ENCODE results near the gene H2AZ1. TPM values are rescaled to one million over a fixed set of nuclear protein-coding genes. Genes with fewer than 3 reads are reported as not detected.

The H2AZ1 gene
- total RNA-seq (2022; extraction: Qiagen RNA extraction) = 638 to 719 TPM (median 663 TPM) in 5 replicates

DNA sequence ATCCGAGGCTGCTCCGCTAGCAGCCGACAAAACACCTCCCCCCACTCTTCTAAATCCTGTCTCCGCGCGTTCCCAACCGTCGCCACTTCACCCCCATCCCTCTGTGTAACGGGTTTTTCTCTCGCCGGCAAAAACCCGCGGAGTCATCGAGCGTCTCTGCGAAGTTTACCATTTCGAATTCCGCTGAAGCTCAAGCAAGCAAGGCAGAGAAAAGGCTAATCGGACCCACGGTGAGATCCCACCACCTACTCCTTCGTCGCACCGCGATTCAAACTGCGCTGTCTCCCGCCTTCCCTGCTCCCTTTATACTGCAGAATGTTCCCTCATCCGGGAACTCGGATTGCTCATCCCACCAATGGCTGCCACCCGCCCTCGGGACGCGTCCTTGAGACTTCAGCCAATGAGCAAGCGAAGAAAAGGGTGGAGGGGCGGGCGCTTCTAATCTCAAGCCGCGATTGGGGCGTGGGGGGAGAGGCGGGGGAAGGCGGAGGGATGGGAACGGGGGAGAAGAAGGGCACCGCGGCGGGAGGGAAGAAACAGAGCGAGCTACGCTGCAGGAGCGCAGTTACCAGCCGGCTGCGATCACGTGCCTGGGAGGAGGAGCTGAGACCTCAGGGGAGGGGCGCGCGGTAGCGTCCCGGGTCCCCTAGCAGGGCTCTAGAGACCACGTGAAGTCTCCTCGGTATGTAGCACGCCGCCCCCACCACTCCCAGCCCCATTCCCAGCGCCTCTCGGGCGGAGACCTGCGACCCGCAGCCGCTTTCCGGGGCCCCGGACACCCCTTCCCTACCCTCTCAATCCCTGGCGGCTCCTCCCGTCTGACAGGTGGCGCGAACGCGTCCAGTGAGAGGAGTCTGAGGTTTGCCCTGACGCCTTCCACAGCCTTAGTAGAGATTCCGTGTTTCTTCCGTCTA is at the start of gene H2AZ1:
Gene H2AZ1 (minus strand): TSS at position 277 of the 914 bp plus-strand sequence. CDS start 105 bp downstream, at position 172.

DNA sequence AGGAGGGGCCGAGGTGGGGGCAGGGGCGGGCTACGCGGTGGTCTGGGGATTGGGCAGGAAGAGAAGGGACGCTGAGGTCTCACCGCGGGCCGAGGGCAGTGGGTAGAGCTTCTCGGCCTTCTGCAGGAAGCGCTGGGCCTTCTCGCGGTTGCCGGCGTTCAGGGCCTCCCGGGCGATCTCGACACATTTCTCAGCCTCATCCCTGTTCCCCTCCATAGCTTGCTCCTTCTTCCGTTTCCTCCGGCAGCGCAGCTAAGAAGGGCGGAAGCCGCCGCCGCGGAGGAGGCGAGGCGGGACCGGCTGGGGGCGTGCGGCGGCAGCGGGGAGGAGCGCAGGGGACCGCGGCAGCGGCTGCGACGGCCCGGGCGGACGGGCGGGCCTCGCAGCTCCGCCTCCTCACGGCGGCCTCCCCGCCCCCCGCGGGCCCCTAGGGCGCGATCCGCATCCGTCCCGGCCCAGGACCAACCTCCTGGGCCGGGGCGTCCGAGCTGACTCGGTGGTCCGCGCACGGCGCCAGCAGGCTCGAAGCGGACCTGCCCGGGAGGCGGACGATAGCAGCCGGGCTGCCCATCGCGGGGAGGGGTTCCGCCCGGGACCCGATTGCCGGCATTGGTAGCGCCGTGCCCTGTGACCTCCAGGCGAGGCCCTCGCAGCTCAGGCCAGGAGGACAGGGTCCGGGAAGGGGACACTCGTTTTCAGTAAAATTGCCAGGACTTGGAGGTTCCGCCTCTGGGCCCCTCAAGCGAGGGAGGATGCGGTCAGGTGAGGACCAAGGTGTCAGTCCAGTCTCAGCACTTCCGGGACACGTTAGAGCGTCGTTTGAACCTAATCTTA is 3.5 kb downstream of the H2AZ1 start, which contains the start of gene DNAJB14:
Gene DNAJB14 (minus strand): TSS at position 263 of the 834 bp plus-strand sequence. CDS start 47 bp downstream, at position 216.

Other genes with a start within 250 kb of the H2AZ1 start
- not detected in 5 replicates for gene DAPP1, start 133.4 kb downstream of the H2AZ1 start, total RNA-seq (2022; extraction: Qiagen RNA extraction)
- 24.4 to 31.8 TPM (median 29.0 TPM) in 5 replicates for gene LAMTOR3, start 55.8 kb downstream of the H2AZ1 start, total RNA-seq (2022; extraction: Qiagen RNA extraction)
- gene DNAJB14, start 3.7 kb downstream of the H2AZ1 start, total RNA-seq (2022; extraction: Qiagen RNA extraction) = 12.8 to 22.0 TPM (median 15.8 TPM) in 5 replicates
- gene DDIT4L, start 240.2 kb upstream of the H2AZ1 start, total RNA-seq (2022; extraction: Qiagen RNA extraction) = 0.09 to 0.61 TPM (median 0.26 TPM) in 5 replicates

Measured in A549 treated with AZD2906 at 1 μM for 4 hours (cell line).